Neural progenitor cell (in vitro differentiated cells): Measurements from ENCODE around the gene MSI2. TPM values are rescaled to one million over a fixed set of nuclear protein-coding genes. Genes with fewer than 3 reads are reported as not detected.
A peak's percentile ranks its signal among the peaks of the same experiment; 100 is the strongest.

ENCODE experiments used
- DNase-seq: peaks from one replicate; pipeline ENCODE4 v3.0.0-alpha.2; 2016; ENCODE audit warnings: low spot score
- H2AFZ ChIP-seq: fragments of 200-600 bp; sonication (generic); replicated peaks from 2 replicates; pipeline ENCODE4 v1.6.1; 2016; ENCODE audit warnings: antibody characterized with exemption
- H3F3A ChIP-seq: fragments of 200-600 bp; sonication (generic); 2 replicates; pipeline ENCODE4 v1.6.1; 2016; ENCODE audit warnings: antibody characterized with exemption, low read depth
- H3K27ac ChIP-seq: fragments of 200-600 bp; sonication (generic); 2 replicates; pipeline ENCODE4 v1.5.1; 2016; ENCODE audit warnings: mild to moderate bottlenecking
- H3K27me3 ChIP-seq: fragments of 200-600 bp; sonication (generic); 2 replicates; pipeline ENCODE4 v1.6.1; 2016; ENCODE audit warnings: mild to moderate bottlenecking, moderate library complexity
- H3K36me3 ChIP-seq: fragments of 200-600 bp; sonication (generic); 2 replicates; pipeline ENCODE4 v1.5.1; 2016
- H3K4me1 ChIP-seq: fragments of 200-600 bp; sonication (generic); 2 replicates; pipeline ENCODE4 v1.6.1; 2016; ENCODE audit warnings: mixed run types
- H3K4me2 ChIP-seq: fragments of 200-600 bp; sonication (generic); 2 replicates; pipeline ENCODE4 v1.6.1; 2016
- H3K4me3 ChIP-seq: fragments of 200-600 bp; sonication (generic); 2 replicates; pipeline ENCODE4 v1.5.1; 2016
- H3K79me2 ChIP-seq: fragments of 200-600 bp; sonication (generic); 2 replicates; pipeline ENCODE4 v1.6.1; 2016; ENCODE audit warnings: low read depth
- H3K9ac ChIP-seq: fragments of 200-600 bp; sonication (generic); 2 replicates; pipeline ENCODE4 v1.6.1; 2016
- H3K9me3 ChIP-seq: fragments of 200-600 bp; sonication (generic); 2 replicates; pipeline ENCODE4 v1.5.1; 2016; ENCODE audit warnings: low read depth
- H4K20me1 ChIP-seq: fragments of 200-600 bp; sonication (generic); 2 replicates; pipeline ENCODE4 v1.6.1; 2016; ENCODE audit warnings: low read depth
- H3K27ac Mint-ChIP-seq: 3 replicates; pipeline ENCODE4 v1.8.0; 2021; ENCODE audit warnings: mixed read lengths
- H3K27me3 Mint-ChIP-seq: 2 replicates; pipeline ENCODE4 v1.8.0; 2022; ENCODE audit warnings: low read depth, mild to moderate bottlenecking, inconsistent platforms, moderate library complexity, mixed read lengths; ENCODE audit not compliant: insufficient read depth
- H3K36me3 Mint-ChIP-seq: 3 replicates; pipeline ENCODE4 v1.8.0; 2021; ENCODE audit warnings: mixed read lengths
- H3K4me1 Mint-ChIP-seq: 3 replicates; pipeline ENCODE4 v1.8.0; 2021; ENCODE audit warnings: mixed read lengths
- H3K4me3 Mint-ChIP-seq: 3 replicates; pipeline ENCODE4 v1.8.0; 2021; ENCODE audit warnings: mild to moderate bottlenecking, moderate library complexity, mixed read lengths
- H3K9me3 Mint-ChIP-seq: 3 replicates; pipeline ENCODE4 v1.8.0; 2020; ENCODE audit warnings: mixed read lengths
- CTCF ChIP-seq: fragments of 200-600 bp; sonication (generic); IDR thresholded peaks from 2 replicates; pipeline ENCODE4 v1.5.1; 2017; ENCODE audit warnings: antibody characterized with exemption, mild to moderate bottlenecking
- EZH2 ChIP-seq: fragments of 200-600 bp; sonication (generic); IDR thresholded peaks from 2 replicates; pipeline ENCODE4 v1.6.1; 2017; ENCODE audit warnings: antibody characterized with exemption, mild to moderate bottlenecking, moderate library complexity
- EZH2phosphoT487 ChIP-seq: fragments of 200-600 bp; sonication (generic); IDR thresholded peaks from 2 replicates; pipeline ENCODE4 v1.6.1; 2017; ENCODE audit warnings: antibody characterized with exemption
- total RNA-seq: library from RNA; depleted of rRNA; stranded (reverse); fragments of >200 nt; gene quantifications from 2 replicates; pipeline ENCODE4 v1.2.3, GENCODE V29; 2015; ENCODE audit warnings: low replicate concordance

The MSI2 gene
- total RNA-seq, 1 donor from 2014 or later, result 96.9 TPM

DNA sequence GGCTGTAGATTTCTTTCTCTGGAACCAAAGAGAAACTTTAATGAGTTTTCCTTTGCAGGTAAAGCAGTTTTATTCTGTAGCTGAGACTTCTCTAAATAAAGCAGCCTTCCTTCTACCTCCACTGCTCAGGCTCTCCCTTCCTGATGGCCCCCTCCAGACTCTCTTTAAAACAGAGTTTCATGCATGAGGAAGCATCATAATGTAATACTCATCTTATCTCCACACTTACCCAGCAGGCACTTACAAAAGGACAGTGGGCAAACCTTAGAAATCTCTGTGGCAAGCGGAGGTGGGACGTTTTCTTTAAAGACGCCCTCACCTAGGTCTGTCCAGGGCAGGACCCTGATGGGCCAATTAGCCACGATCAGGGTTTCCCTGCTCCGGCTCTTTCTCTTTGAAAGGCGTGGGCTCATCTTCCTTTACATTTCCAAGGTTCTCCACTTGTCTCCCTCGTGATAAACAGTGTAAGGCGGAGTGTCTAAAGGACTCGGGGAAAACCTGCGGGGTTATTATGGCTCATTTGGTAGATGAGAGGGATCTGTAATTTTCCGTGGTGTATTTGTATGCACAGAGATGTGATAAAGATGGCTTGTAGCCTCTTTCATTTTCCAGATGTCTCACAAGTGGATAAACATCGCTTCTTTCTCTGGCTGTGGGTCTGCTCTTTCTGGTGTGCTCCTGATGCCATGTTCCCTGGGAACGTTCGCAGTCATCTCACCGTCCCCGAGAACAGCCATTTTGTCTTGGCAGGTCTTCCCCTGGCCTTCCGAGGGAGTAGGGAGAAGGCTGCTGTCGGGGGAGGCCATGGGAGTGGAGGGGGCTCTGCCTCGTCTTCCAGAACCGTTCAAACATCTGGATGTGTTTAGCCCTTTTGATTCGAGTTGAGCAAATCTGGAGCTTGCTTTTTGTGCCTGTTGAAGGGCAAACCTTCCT is 249.8 kb downstream of the MSI2 start:
- H3K79me2 ChIP-seq, result peaks cover 97% of the 10 kb centered on the region
- no peaks in the 10 kb centered on the region for H3K27me3 ChIP-seq
- no peak overlapping the region for H3K27ac Mint-ChIP-seq
- H2AFZ ChIP-seq, result no peak overlapping the region
- peaks cover 40% of the 10 kb centered on the region for H3K4me1 Mint-ChIP-seq
- no peaks in the 10 kb centered on the region for H3K9me3 ChIP-seq
- peaks cover 48% of the 10 kb centered on the region for H3K4me1 ChIP-seq
- H4K20me1 ChIP-seq, result peaks cover 79% of the 10 kb centered on the region
- no peak for TF ChIP-seq EZH2phosphoT487
- TF ChIP-seq EZH2, result no peak
- no peak for TF ChIP-seq CTCF
- peak overlapping the region; percentile 61 for H3K4me2 ChIP-seq
- DNase-seq, result no peak
- peak overlapping the region; percentile 95 for H3K27ac ChIP-seq
- H3K4me3 Mint-ChIP-seq, result no peak overlapping the region
- no peaks in the 10 kb centered on the region for H3K9me3 Mint-ChIP-seq
- H3K36me3 Mint-ChIP-seq, result peaks cover 18% of the 10 kb centered on the region
- no peak overlapping the region for H3K4me3 ChIP-seq
- H3K36me3 ChIP-seq, result no peaks in the 10 kb centered on the region
- H3K27me3 Mint-ChIP-seq, result peaks cover 5% of the 10 kb centered on the region
- H3F3A ChIP-seq, result peaks cover 35% of the 10 kb centered on the region
- peak overlapping the region; percentile 61 for H3K9ac ChIP-seq

- H2AFZ ChIP-seq, result no peak overlapping the region
- H3K4me2 ChIP-seq, result peak overlapping the region; percentile 61
- H3F3A ChIP-seq, result peaks cover 41% of the 10 kb centered on the region
- H3K79me2 ChIP-seq, result peaks cover 96% of the 10 kb centered on the region
- H3K36me3 ChIP-seq, result no peaks in the 10 kb centered on the region
- peaks cover 54% of the 10 kb centered on the region for H3K4me1 ChIP-seq
- DNase-seq, result no peak
- no peak for TF ChIP-seq EZH2
- TF ChIP-seq EZH2phosphoT487, result no peak
- no peak for TF ChIP-seq CTCF
- no peaks in the 10 kb centered on the region for H3K27me3 ChIP-seq
- peaks cover 5% of the 10 kb centered on the region for H3K27me3 Mint-ChIP-seq
- peak overlapping the region; percentile 61 for H3K9ac ChIP-seq
- H3K27ac Mint-ChIP-seq, result no peak overlapping the region
- no peak overlapping the region for H3K4me3 Mint-ChIP-seq
- peak overlapping the region; percentile 95 for H3K27ac ChIP-seq
- H4K20me1 ChIP-seq, result peaks cover 79% of the 10 kb centered on the region
- H3K36me3 Mint-ChIP-seq, result peaks cover 14% of the 10 kb centered on the region
- H3K9me3 ChIP-seq, result no peaks in the 10 kb centered on the region
- no peaks in the 10 kb centered on the region for H3K9me3 Mint-ChIP-seq
- H3K4me3 ChIP-seq, result no peak overlapping the region
- peaks cover 40% of the 10 kb centered on the region for H3K4me1 Mint-ChIP-seq
Measured at GRCh38 chr17:57506774-57507127, 250.4 kb downstream of the MSI2 start.

- H3K36me3 Mint-ChIP-seq, result peaks cover 14% of the 10 kb centered on the region
- no peaks in the 10 kb centered on the region for H3K27me3 ChIP-seq
- no peak overlapping the region for H3K27ac Mint-ChIP-seq
- peaks cover 81% of the 10 kb centered on the region for H4K20me1 ChIP-seq
- H3K36me3 ChIP-seq, result no peaks in the 10 kb centered on the region
- H3K27me3 Mint-ChIP-seq, result peaks cover 5% of the 10 kb centered on the region
- H3K9me3 ChIP-seq, result no peaks in the 10 kb centered on the region
- no peak for DNase-seq
- H3K4me3 Mint-ChIP-seq, result no peak overlapping the region
- H3K4me1 ChIP-seq, result peaks cover 62% of the 10 kb centered on the region
- H2AFZ ChIP-seq, result no peak overlapping the region
- no peak overlapping the region for H3K27ac ChIP-seq
- peaks cover 95% of the 10 kb centered on the region for H3K79me2 ChIP-seq
- H3K4me1 Mint-ChIP-seq, result peaks cover 44% of the 10 kb centered on the region
- H3K4me3 ChIP-seq, result no peak overlapping the region
- H3K4me2 ChIP-seq, result peak overlapping the region; percentile 12
- no peak overlapping the region for H3K9ac ChIP-seq
- no peak for TF ChIP-seq EZH2phosphoT487
- TF ChIP-seq EZH2, result no peak
- no peaks in the 10 kb centered on the region for H3K9me3 Mint-ChIP-seq
- H3F3A ChIP-seq, result peaks cover 48% of the 10 kb centered on the region
Measured at GRCh38 chr17:57507828-57508227, 251.5 kb downstream of the MSI2 start.

DNA sequence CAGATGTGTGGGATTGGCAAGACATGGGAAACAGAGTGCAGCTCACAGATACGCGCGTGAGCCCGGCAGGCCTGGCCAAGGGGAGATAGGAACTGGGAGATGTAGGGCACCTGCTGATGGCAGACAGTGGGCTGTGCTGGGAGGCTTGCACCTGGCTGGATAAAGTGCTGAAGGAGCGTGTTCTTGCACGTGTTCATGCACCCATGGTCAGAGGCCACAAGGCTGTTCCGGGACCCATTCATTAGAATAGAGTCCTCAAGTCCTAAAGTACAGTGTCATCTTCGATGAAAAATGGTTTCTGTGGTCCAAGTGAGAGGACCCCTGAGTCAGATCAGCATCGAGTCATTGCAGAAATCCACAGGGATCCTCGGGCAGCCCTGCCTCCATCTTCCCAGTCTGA is 252.3 kb downstream of the MSI2 start:
- Histone ChIP-seq H3K4me1 (peaks cover 67% of the 10 kb centered on the region), H4K20me1 (peaks cover 83% of the 10 kb centered on the region), H3K27ac (no peak overlapping the region), H3K4me3 (no peak overlapping the region), H3K4me2 (no peak overlapping the region), H3K79me2 (peaks cover 95% of the 10 kb centered on the region), H3K9ac (no peak overlapping the region), H3F3A (peaks cover 48% of the 10 kb centered on the region), H2AFZ (no peak overlapping the region), H3K27me3 (no peaks in the 10 kb centered on the region), H3K36me3 (no peaks in the 10 kb centered on the region), H3K9me3 (no peaks in the 10 kb centered on the region)
- Mint-ChIP-seq H3K36me3 (peaks cover 11% of the 10 kb centered on the region), H3K4me3 (no peak overlapping the region), H3K9me3 (no peaks in the 10 kb centered on the region), H3K27me3 (peaks cover 5% of the 10 kb centered on the region), H3K4me1 (peaks cover 44% of the 10 kb centered on the region), H3K27ac (peak overlapping the region; percentile 2)
- TF ChIP-seq CTCF (no peak), EZH2 (no peak), EZH2phosphoT487 (no peak)
- DNase-seq, result no peak
